Neural progenitor cell (in vitro differentiated cells): ENCODE measurements around the gene ABCF3.

Source experiments
- CTCF ChIP-seq: fragments of 200-600 bp; sonication (generic); IDR thresholded peaks from 2 replicates; pipeline ENCODE4 v1.5.1; 2017; ENCODE audit warnings: antibody characterized with exemption, mild to moderate bottlenecking
- EZH2 ChIP-seq: fragments of 200-600 bp; sonication (generic); IDR thresholded peaks from 2 replicates; pipeline ENCODE4 v1.6.1; 2017; ENCODE audit warnings: antibody characterized with exemption, mild to moderate bottlenecking, moderate library complexity
- EZH2phosphoT487 ChIP-seq: fragments of 200-600 bp; sonication (generic); IDR thresholded peaks from 2 replicates; pipeline ENCODE4 v1.6.1; 2017; ENCODE audit warnings: antibody characterized with exemption

- TF ChIP-seq EZH2phosphoT487, result no peak
- TF ChIP-seq CTCF, result no peak
- TF ChIP-seq EZH2, result no peak
These were observed 3.4 kb downstream of the ABCF3 start for GRCh38 chr3:184189421-184189820.
